Left ventricle myocardium superior (tissue), 1 donor: ENCODE results near the gene TTLL3. TPM values are rescaled to one million over a fixed set of nuclear protein-coding genes. Genes with fewer than 3 reads are reported as not detected.
A peak's percentile ranks its signal among the peaks of the same experiment; 100 is the strongest.

Experiments used
- ATAC-seq: fragments of 200-7000 bp; cut with Tn5 transposase; one replicate; pipeline ENCODE4 v1.9.1; 2020; ENCODE audit warnings: mild to moderate bottlenecking, moderate library complexity
- DNase-seq: peaks from one replicate; pipeline ENCODE4 v3.0.0-alpha.2; 2020
- intact Hi-C: fragments of 100-400 bp; cut with micrococcal nuclease; formaldehyde crosslinking; loops from one replicate; pipeline ENCODE4 v1.11.0; 2022
- total RNA-seq: library from RNA; stranded (reverse); fragmentation: NEBNext Ultra II Directional; extraction: Animal tissue kit (Norgen Biotek cat#: 25700); gene quantifications from one replicate; pipeline ENCODE4 v1.2.1, GENCODE V29; 2021
- donor health status: DM: no; HTN: yes; CAD: no; lungs with severe emphysema.

Gene TTLL3
- total RNA-seq, 1 donor from 2014 or later = 11.0 TPM

DNA sequence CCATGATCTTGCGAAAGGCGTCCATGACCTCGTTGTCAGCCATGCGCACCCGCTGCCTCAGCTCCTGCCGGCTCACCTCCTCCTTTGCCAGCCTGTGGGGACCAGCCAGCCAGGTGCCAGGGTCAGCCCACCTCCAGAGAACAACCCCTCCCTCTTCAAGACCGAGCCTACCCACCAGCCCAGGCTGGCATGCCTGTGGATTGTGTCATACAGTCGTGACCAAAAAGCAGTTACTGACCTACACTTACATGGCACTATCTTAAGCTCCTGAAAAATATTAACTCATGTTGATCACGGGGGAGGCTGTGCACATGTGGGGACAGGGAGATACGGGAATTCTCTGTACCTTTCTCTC is 29.6 kb upstream of the TTLL3 start:
- intact Hi-C loops = no loop called here
- ATAC-seq = no peak
- no peak for DNase-seq

DNA sequence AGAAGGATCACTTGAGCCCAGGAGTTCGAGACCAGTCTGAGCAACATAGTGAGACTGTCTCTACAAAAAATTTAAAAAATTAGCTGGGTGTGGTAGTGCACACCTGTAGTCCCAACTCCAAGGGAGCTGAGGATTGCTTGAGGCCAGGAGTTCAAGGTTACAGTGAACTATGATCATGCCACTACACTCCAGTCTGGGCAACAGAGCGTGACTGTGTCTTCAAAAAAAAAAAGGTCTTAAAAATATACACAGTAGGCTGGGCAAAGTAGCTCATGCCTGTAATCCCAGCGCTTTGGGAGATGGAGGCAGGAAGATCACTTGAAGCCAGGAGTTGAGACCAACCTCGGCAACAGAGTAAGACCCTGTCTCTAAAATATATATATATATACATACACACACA is 29.2 kb upstream of the TTLL3 start:
- ATAC-seq = no peak
- DNase-seq = no peak
- intact Hi-C loops = no loop called here

DNA sequence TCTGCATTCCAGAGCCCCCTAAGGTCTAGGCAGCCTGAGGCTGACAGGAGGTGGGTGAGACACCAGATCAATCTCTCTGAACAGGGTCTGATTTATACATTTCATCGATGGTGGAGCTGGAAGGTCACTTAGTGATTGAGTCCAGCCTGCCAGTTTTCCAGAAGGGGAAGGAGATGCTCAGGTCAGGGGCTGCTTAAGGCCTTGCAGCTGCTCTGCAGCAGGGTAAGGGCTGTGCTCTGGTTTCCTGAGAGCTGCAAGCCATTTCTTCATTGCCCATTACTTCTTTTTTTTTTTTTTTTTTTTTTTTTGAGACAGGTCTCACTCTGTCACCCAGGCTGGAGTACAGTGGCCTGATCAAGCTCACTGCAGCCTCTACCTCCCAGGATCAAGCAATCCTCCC is 28.5 kb upstream of the TTLL3 start:
- ATAC-seq (no peak), DNase-seq (no peak)
- intact Hi-C loops = no loop called here

DNA sequence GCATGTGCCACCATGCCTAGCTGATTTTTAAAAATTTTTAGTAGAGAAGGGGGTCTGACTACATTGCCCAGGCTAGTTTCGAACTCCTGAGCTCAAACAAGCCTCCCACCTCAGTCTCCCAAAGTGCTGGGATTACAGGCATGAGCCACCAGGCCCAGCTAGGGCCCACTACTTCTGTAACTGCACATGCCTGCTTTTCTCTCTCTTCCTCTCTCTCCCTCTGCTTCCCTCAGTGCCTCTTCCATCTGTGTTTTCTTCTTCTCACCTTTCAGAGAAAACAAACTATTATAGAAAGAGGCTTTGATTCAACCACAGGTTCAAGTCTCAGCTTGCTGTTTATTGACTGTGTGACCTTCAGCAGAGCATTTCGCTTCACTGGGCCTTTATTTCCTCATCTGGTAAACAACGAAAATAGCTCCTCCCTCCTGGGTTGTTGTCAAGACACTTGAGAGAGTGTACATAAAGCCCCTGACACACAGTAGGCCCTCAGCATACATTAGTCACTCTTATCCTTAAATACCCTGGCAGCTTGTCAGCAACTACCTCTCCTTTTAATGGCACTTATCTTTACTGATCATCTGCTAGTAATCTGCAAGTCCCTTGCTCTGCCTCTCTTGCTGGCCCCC is 28.0 kb upstream of the TTLL3 start:
- intact Hi-C loops = no loop called here
- ATAC-seq (no peak), DNase-seq (no peak)

DNA sequence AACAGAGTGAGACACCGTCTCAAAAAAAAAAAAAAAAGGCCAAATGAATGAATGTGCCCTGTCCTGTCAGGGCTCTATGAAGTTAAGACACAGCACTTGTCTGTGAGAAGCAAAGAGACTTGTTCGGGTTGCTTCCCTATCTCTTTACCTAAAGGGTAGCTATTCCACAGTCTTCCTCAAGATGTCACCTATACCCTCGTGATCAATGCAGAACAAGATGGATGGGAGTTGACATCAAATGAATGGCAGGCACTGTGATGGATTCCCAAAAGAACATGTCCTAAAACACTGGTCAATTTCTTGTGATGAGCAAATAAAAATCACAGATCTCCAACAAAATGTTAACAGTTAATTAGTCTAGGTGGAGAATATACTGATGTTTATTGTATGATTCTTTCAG is 27.3 kb upstream of the TTLL3 start:
- intact Hi-C loops = no loop called here
- DNase-seq = no peak
- no peak for ATAC-seq

DNA sequence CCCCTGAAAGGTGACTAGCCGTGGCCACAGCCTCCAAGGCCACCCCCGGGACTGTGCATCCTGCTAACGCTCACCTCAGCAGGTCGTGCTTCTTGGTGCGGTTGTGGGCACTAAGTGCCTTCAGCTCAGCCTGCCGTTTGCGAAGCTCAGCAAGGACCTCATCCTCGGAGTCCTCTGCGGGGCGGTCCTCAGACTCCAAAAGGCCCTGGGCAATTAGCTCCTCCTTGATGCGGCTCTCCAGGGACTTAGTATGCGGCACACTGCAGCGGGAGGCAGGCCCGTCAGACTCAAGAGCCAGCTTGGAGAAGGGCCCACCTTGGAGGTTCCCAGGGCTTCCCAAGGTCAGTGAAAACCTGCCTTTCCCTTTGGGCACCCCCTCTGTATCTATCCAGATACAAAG is 26.1 kb upstream of the TTLL3 start:
- no peak for DNase-seq
- no peak for ATAC-seq
- intact Hi-C loops = no loop called here

DNA sequence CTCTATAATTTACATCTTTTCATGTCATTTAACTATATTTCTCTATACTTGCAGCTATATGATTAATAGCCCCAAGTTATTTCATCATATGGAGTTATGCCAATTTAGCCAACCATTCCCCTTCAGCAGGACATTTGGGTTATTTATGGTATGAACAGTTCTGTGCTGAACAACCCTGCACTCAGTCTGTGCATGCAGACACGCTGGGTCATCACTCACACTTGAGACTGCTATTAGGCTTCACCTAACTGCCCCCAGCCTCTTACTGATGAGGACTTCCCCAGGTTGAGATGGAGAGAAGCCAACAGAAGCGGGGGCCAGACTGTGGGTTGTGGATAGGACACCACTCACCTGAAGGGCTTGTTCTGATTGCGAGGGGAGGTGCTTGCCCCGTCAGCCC is 25.1 kb upstream of the TTLL3 start:
- intact Hi-C loops = no loop called here
- DNase-seq (no peak), ATAC-seq (no peak)

DNA sequence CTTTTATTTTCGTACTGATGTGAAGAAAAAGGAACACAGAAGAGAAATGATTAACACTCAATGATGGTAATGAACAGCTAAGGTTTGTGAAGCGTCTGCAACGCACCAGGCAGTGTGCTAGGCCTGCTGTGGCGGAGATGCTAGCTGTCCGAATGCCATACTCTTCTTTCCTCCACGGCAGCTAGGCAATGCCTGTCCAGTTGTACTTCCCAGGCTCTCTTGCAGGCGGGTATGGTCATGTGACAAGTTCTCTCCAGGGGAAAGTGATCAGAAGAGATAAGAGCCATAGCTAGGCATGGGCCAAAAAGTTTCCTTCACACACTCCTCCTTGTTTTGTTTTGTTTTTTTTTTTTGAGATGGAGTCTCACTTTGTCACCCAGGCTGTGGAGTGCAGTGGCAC is 24.5 kb upstream of the TTLL3 start:
- intact Hi-C loops = no loop called here
- ATAC-seq (no peak), DNase-seq (no peak)

DNA sequence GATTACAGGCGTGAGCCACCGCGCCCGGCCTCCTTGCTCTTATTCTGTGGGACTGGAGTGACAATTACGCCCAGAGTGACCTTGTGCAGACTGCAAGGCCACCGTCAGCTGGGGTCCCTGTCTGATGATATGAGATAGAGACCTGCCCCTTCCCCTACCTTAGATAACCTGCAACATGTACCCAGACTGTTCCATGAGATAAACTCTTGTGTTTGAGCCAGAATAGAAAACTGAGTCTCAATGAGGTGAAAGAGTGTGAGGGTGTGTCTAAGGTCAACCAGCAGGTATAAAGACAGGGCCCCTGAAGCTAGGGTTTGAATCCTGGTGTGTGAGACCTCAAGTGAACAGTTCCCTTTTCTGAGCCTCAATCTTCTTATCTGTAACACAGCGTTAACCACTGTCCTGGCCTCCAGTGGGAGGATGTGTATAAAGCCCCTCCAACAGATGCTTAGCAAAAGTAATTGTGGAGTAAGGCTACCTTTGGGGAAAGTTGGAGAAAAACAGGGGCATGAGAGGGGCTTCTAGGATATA is 23.8 kb upstream of the TTLL3 start:
- DNase-seq (no peak), ATAC-seq (no peak)
- intact Hi-C loops = no loop called here

DNA sequence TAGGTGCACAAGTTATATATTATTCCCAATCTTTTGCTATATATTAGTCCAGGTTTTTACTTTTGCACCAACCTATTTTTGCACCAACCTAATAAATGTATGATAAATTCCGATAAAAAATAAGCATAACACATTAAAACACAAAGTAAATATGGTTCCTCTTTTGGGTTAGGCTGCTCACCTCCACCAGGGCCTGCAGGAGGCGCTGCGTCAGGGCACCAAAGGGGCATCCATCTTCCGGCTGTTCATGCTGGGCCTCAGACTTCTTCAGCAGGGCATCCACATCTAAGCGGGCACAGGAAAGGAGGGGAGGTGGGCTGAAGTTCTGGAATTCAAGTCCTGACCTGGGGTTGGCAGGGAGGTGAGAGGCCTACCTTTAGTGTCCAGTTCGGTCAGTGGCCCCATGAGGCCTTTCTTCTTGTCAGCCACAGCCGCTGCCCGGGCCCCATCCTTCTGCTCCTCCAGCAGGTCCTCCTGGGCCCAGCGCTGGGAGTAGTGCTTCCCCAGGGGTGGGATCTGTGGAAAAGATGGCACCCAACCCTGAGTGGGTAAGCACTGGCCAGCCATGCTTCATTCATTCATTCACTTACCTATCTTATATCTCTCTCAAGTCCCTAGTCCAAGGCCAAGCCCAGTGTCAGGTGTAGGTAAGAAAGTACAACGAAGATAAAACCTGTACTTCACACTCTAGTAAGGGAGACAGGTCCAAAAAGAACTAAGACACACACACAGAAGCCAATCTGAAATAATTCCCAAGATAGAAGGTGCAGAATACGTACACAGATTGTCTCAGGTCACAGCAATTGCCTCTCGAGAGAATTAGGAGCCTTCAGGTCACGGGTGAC is 23.0 kb upstream of the TTLL3 start:
- no peak for DNase-seq
- no peak for ATAC-seq
- intact Hi-C loops = no loop called here

DNA sequence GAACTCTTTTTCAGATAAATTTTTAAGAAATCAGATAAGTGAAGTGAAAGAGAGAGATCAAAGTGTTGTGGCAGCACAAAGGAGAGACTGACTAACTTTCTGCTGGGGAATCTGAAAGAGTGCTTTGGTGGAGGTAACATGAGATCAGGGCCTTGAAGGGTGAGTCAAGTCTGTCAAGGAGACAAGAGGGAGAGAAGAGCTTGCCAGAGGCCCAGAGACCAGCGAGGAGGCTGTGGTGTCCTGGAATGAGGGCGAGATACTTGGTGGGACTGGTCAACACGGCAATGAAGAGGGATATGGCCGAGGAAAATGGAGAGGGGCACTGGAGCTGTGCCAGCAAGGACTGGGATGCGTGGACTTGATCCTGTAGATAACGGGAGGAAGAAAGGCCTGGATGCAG is 22.3 kb upstream of the TTLL3 start:
- ATAC-seq = no peak
- DNase-seq = no peak
- intact Hi-C loops = no loop called here

DNA sequence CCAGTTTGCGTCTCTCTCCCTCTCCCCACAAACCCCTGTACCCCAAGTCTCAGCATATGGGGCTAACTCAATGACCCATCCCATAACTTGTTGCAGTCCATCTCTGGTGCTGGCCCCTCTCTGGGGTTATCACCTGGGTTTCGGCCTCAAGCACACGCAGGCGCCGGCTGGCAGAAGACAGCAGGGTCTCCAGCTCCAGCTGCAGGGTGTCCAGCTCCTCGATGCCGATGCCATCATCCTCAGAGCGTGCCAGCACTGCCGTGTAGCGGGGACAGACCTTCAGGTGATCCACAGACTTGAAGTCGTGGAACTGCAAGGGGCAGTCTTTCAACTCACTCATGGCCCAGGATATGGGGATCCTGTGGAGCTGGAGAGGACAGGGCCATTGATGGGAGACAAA is 18.9 kb upstream of the TTLL3 start:
- ATAC-seq (no peak), DNase-seq (no peak)
- intact Hi-C loops = no loop called here

DNA sequence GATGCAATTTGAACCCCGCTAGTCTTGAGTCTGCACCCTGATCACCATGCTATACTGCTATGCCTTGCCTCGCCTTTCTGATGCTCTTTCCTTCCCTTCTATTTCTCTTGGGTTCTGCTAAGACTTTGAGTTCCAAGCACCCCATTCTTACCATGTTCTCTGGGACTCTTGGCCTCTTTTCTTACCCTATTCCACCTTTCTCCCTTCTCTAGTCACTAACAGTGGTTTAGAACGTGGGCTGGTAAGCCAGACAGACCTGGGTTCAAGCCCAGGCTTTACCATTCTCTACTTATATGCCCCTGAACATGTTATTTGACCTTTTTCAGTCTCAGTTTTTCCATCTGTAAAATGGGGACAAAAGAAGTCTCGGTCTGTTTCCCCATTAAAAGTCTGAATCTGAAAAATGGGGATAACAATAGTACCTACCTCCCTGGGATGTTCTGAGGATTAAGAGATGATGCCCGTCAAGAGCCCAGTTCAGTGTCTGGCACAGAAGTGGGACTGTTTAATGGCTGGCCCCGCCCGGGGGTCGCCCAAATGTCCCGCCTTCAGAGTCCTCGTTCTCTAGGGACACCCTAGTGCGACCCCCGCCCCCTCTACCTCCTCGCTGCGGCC is 18.2 kb upstream of the TTLL3 start:
- intact Hi-C loops = no loop called here
- ATAC-seq (no peak), DNase-seq (no peak)

DNA sequence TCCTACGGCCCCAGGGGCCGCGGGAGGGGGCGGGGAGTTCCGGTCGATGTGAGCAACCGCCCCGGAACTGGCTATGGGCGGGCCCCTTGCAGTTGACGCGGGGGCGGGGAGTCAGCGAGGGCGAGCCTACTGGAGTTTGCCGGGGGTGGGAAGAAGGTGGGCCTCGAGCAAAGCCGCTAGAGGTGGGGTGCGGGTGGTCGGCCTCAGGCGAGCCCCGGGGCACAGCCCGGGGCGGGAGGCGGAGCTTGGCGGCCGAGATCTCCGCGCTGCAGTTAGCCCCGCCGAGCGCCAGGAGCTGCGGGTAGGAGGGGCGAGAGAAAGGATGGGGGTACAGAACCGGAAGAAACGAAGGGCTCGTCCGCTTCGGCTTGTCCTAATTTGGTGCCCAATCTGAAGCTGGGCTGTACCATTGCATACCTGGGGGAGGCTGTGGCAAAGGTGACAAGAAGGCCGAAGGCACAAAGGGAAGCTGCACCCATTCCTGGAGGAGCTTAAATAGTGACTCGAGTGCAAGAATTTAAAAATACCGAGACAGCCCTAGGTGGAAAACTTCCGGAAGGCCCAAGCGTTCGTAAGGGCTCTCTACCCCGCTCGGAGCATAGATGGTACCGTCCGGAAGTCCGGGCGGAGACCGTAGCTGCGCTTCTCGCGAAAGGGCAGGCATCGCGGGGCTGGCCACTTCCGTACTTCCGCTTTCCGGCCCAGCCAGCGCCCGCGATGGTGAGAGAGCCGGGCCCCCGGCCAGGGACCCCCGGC is 17.5 kb upstream of the TTLL3 start, which contains the start of the genes ARPC4 and TADA3:
Gene ARPC4, plus strand, starts transcription at position 678 of the 756 bp plus-strand sequence. Its CDS starts 40 bp downstream, at position 718.
Gene TADA3, minus strand, starts transcription at position 69 of the 756 bp plus-strand sequence. CDS start 1,007 bp downstream, outside the sequence.
- intact Hi-C loops = no loop called here
- peak; percentile 94 for ATAC-seq
- peak; percentile 97 for DNase-seq

DNA sequence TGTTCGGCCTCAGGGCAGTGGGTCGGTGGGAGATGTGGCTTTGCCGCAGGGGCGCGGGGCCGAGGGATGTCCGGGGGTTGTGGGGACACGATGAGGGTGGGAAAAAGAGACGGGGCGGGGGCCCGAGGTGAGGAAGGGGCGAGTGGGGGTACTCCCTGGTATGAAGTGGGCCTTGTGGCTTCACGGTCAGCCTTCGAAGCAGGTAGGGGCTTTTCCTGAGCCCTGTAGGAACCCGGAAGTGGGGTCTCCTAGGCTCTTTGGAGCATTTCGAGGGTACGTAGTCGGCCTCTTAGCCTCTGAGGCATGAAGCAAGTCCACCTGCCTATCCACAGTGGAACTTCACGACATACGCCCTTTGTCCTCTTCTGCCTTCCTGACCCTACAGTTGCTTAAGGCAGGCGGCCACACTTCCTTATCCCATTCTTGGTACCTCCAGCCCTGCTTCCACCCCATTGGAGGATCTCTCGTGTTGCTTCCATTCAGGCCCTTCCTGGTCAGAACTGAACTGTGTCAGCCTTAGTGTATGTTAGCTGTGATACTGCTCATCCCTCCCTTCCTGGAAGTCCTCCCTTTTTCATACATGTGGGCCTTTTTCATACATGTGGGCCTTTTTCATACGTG is 16.8 kb upstream of the TTLL3 start:
- no peak for DNase-seq
- intact Hi-C loops = no loop called here
- peak; percentile 0 for ATAC-seq

DNA sequence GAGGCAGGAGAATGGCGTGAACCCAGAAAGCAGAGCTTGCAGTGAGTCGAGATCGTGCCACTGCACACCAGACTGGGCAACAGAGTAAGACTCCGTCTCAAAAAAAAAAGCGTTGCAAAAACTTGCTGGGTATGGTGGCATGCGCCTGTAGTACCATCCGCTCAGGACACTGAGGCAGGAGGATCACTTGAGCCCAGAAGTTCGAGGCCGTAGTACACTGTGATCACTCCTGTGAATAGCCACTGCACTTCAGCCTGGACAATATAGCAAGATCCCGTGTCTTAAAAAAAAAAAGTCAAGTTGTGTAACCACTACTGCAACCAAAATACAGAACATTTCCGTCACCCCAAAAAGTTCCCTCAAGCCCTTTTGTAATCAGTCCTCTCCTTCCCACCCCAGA is 15.7 kb upstream of the TTLL3 start:
- DNase-seq (no peak), ATAC-seq (no peak)
- intact Hi-C loops = no loop called here

DNA sequence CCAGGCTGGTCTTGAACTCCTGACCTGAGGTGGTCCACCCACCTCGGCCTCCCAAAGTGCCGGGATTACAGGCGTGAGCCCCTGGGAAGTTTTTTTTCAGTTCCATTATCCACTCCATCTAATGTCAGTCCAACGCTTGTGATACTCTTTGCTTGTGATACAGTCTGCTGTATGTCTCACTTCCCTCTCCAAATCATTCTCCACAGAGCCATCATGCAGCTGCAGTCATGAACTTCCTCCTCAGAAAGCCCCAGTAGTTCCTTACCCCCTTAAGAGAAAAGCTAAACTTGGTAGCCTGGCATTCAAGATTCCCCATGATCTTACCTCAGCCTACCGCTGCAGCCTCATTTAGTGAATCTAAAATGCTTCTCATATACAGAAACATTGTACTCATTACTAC is 14.9 kb upstream of the TTLL3 start:
- ATAC-seq = no peak
- no peak for DNase-seq
- intact Hi-C loops = no loop called here

DNA sequence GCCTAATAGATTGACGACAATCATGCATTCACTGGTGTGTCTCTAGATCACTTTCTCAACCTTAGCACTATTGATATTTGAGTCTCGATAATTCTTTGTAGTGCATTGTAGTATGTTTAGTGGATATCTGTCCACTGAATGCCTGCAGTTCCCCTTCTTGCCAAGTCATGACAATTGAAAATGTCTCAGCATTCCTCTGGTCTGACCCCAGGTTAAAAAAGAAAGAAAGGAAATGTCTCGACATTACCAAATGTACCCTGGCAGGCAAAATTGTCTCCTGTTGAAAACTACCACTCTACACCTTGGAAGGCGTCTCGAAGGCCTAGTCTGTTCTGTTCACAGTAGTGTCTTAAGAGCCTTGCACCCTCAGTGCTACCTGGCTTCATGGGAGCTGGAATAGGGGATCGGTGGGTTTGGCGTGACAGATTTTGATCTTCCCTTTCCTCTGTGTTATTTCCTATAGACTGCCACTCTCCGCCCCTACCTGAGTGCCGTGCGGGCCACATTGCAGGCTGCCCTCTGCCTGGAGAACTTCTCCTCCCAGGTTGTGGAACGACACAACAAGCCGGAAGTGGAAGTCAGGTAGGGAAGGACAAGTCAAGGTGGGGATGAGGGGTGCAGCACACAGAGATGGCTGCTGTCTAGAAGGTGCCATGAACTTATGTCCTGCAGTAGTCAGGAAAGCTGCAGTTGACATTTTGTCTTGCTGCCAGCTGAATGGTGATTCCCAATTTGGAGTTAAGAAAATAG is 12.7 kb upstream of the TTLL3 start:
- ATAC-seq (no peak), DNase-seq (no peak)
- intact Hi-C loops = no loop called here
